ENCODE measurements around the gene KCNK16. TPM values are rescaled to one million over a fixed set of nuclear protein-coding genes. Genes with fewer than 3 reads are reported as not detected.
A peak's percentile ranks its signal among the peaks of the same experiment; 100 is the strongest.

The KCNK16 gene
- total and polyA plus RNA-seq, 10 donors, result not detected

- Histone ChIP-seq H3K9me3 (no peaks in the 10 kb centered on the region), H3K4me3 (no peak overlapping the region), H3K27ac (peak overlapping the region in 3 of 8 donors; percentile 64 to 68 (median 65)), H3K4me1 (peaks cover 14 to 60% (median 34%) of the 10 kb centered on the region in 6 donors), H3K27me3 (replicated peaks in 1 of 7) (peaks cover 0 to 19% (median 0%) of the 10 kb centered on the region in 7 donors), H3K36me3 (no peaks in the 10 kb centered on the region)
- intact Hi-C loops (cut with DNase I; ENCODE audit: low total_unique reads), result no loop called here
- peak; percentile 71 for DNase-seq
- 39 to 64% (median 49%) methylated on average over 5 of the region's 5 CpGs for WGBS, 5 donors
- TF ChIP-seq CTCF (IDR thresholded peaks at IDR 0.05 in 8 of 11, conservative IDR thresholded peaks at IDR 0.05 in 3 of 11), result no peak
- no peak for TF ChIP-seq POLR2A (IDR thresholded peaks at IDR 0.05)
- no peak for TF ChIP-seq POLR2AphosphoS5 (IDR thresholded peaks at IDR 0.05)
These were observed 19.4 kb upstream of the KCNK16 start for GRCh38 chr6:39341937-39342336.

GRCh38 chr6:39341352-39341751, 18.9 kb upstream of the KCNK16 start:
- no peaks in the 10 kb centered on the region for H3K36me3 ChIP-seq
- no peak overlapping the region for H3K27ac ChIP-seq
- intact Hi-C loops (cut with DNase I; ENCODE audit: low total_unique reads), result no loop called here
- no peaks in the 10 kb centered on the region for H3K9me3 ChIP-seq
- 58 to 80% (median 70%) methylated on average over 3 of the region's 3 CpGs for WGBS, 5 donors
- H3K27me3 ChIP-seq (replicated peaks in 1 of 7), result peaks cover 0 to 19% (median 0%) of the 10 kb centered on the region in 7 donors
- peaks cover 18 to 66% (median 38%) of the 10 kb centered on the region in 6 donors for H3K4me1 ChIP-seq
- TF ChIP-seq POLR2AphosphoS5 (IDR thresholded peaks at IDR 0.05) (no peak), POLR2A (IDR thresholded peaks at IDR 0.05) (no peak), CTCF (IDR thresholded peaks at IDR 0.05 in 8 of 11, conservative IDR thresholded peaks at IDR 0.05 in 3 of 11) (no peak)
- no peak for DNase-seq
- H3K4me3 ChIP-seq, result no peak overlapping the region

- no peak overlapping the region for H3K4me3 ChIP-seq
- H3K36me3 ChIP-seq, result no peaks in the 10 kb centered on the region
- no peak for TF ChIP-seq POLR2A (IDR thresholded peaks at IDR 0.05)
- no peak for TF ChIP-seq POLR2AphosphoS5 (IDR thresholded peaks at IDR 0.05)
- peak; percentile 66 for DNase-seq
- peaks cover 0 to 19% (median 0%) of the 10 kb centered on the region in 7 donors for H3K27me3 ChIP-seq (replicated peaks in 1 of 7)
- 18 to 40% (median 26%) methylated on average over 8 to 10 of the region's 10 CpGs for WGBS, 5 donors
- peaks cover 23 to 78% (median 48%) of the 10 kb centered on the region in 6 donors for H3K4me1 ChIP-seq
- H3K27ac ChIP-seq, result peak overlapping the region in 6 of 8 donors; percentile 12 to 61 (median 42)
- H3K9me3 ChIP-seq, result no peaks in the 10 kb centered on the region
- intact Hi-C loops (cut with DNase I; ENCODE audit: low total_unique reads), result no loop called here
These were observed 17.5 kb upstream of the KCNK16 start for GRCh38 chr6:39339868-39340550.

GRCh38 chr6:39339096-39339867, 16.8 kb upstream of the KCNK16 start:
- Histone ChIP-seq H3K4me3 (no peak overlapping the region), H3K9me3 (no peaks in the 10 kb centered on the region), H3K4me1 (peaks cover 23 to 78% (median 48%) of the 10 kb centered on the region in 6 donors), H3K27me3 (replicated peaks in 1 of 7) (peaks cover 0 to 19% (median 0%) of the 10 kb centered on the region in 7 donors), H3K27ac (peak overlapping the region in 7 of 8 donors; percentile 1 to 61 (median 40)), H3K36me3 (no peaks in the 10 kb centered on the region)
- 39 to 53% (median 46%) methylated on average over 9 of the region's 9 CpGs for WGBS, 5 donors
- TF ChIP-seq CTCF (IDR thresholded peaks at IDR 0.05 in 8 of 11, conservative IDR thresholded peaks at IDR 0.05 in 3 of 11) (no peak), POLR2A (IDR thresholded peaks at IDR 0.05) (no peak), POLR2AphosphoS5 (IDR thresholded peaks at IDR 0.05) (no peak)
- no peak for DNase-seq
- intact Hi-C loops (cut with DNase I; ENCODE audit: low total_unique reads), result no loop called here
